Measurements from ENCODE around the gene NCEH1.
"Not testable (repeated sequence)": the region's sequence is repeated elsewhere in the genome, so short reads cannot be mapped to it uniquely, and the experiment has no call there.

NCEH1 gene

DNA sequence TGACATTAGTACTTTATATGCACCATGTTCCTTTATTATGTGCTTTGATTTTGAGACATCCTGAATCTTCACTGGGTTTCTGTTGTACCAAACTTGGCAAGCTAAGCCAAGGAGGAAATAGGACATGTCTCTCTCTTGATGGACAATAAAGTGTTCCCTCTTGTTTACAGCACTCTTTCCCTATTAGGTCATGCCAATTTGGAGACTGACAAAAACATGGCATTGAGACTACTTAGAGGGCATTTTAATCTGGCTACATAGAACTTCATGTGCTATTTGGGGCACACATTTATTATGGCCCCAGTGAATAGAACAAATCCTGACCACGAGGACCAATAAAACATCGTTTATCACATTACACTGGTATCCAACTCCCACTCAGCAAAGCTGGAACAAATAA lies 102.3 kb downstream of the NCEH1 start:
- no peak for DNase-seq

DNA sequence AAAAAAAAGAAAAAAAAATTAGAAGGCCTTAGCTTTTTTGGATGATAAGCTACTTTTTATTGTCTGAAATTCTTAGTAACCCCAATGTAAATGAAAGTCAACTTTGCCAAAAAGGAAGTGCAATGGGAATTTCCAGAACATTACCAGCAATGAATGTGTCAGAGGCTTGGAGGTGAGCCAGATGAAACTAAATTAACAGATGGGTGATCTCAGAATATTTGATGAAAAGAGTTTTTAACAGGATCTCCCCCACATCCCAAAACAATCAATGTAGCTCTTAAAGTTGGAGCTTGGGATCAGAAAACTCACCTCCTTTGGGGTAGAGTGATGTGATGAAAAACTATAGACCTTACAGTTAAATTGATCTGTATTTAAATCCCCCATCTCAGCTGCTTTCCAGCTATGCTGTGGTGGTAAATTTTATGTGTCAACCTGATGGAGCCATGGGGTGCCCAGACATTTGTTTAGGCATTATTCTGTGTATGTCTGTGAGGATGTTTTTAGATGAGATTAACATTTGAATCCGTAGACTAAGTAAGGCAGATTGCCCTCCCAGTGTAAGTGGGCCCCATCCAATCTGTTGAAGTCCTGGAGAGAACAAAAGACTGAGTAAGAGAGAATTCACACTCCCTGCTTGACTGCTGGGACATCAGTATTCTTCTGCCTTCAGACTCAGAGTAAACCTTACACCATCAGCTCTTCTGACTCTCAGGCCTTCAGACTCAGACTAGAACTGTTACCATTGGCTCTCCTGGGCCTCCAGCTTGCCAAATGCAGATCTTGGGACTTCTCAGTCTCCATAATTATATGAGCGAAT lies 103.4 kb downstream of the NCEH1 start:
- no peak for DNase-seq

DNA sequence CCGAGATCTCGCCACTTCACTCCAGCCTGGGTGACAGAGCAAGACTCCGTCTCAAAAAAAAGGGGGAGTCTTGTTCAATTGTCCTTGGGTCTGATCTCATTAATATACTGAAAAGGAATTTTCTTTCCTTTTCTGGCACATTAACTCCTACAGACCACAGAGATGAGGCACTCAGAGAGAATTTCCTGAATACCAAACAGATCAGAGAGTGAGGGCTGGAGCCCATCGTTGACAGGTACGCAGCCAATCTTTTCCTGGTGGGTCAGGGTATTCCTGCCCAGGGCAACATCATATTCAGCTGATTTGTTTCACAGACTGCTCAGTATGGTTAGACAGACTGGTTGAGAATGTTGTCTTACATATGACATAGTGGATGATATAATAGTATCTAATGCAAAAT lies 104.8 kb downstream of the NCEH1 start:
- DNase-seq, result no peak

DNA sequence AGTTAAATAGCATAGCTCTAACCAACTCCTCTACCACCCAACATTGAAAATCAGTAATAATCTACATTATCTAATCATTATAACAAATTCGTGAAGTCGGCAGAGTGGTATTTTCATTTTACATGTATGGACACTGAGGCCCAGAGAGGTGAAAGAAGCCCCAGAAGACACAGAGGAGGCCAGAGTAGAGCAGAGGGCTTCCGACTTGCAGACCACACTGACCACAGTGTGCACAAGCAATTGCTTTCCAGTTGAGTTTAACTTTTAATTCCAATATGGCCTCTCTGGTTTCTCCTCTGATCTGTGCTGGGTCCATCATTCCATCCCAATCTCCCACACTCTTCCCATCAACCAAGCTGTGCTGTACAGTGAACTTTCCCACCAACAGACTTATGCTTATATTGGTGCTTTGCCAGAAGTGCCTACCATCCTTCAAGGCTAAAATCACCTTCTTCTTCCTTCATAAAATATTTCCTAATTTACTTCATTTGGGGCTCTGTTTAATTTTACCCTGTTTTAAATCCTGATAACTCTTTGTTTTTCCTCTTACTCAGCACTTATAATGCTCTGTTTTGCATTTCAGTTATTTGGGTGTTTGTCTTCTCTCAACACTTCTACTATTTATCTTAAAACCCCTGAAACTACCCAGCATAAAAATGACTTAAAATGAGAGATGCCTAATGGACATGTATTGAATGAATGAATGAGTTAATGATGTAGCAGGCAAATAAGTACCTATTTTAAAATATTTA lies 105.8 kb downstream of the NCEH1 start:
- DNase-seq, result no peak

DNA sequence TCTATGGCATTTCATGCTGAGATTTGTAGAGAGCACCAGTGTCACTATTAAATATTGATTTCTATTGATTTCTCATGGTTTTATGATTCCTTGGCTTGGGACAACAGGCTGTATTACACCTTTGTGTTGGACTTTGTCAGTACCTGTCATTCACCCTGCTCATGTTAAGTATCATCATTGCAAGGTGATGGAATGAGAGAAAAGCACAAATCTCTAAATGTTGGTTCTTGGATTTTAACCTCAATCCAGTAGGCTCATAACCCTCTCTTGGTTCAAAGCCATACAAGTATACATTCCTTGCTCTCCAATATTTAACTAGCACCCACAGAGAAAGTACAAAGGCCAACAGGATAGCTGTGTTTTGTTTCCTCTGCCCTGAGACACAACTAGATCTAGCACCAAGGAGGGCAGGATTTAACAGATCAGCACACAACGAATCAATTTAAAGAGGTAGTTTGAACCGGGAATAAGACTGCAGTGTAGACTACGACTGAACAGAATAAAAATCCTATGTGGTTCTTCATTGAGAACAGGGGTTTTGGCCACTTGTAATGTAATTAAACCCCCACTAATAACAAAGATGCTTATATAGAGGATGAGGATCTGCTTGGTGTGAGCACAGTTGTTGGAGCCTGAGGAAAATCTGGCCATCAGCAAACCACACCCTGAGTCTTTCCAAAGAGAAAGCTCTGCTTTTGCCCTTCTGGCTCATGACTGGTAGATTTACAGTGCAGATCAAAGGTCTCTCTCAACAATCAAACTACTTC lies 109.6 kb downstream of the NCEH1 start:
- no peak for DNase-seq

DNA sequence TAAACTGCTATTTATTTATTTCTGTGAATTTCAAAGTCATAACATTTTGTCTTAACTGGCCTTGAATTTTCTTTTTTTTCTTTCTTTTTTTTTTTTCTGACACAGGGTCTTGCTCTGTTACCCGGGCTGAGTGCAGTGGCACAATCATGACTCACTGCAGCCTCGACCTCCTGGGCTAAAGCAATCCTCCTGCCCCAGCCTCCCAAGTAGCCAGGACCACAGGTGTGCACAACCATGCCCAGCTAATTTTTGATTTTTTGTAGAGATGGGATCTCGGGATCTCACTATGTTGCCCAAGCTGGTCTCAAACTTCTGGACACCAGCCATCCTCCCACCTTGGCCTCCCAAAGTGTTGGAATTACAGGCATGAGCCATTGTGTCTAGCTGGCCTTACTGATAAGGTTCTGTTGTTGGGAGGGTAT lies 110.2 kb downstream of the NCEH1 start:
- no peak for DNase-seq

DNA sequence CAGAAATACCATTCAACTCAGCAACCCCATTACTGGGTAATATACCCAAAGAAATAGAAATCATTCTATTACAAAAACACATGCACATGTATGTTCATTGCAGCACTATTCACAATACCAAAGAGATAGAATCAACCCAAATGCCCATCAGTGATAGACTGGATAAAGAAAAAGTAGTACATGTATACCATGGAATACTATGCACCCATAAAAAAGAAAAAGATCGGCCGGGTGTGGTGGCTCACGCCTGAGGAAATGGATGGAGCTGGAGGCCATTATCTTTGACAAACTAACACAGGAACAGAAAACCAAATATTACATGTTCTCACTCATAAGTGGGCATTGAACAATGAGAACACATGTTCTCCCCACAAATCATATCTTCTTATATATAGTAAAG lies 112.0 kb downstream of the NCEH1 start:
- no peak for DNase-seq

DNA sequence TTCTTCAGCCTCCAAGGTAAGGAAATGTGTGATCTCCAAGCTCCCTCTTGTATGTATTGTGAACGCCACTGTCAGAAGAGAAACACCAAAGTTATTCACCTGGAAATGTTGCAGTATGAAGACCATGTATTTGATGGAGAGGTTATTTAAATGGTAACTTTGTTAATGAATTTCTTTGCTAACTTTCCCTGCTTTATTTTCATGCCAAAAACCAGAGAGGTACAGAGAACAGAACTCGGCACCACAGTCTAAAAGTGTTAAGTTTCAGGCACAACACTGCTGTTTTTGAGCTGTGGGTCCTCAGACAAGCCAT lies 114.5 kb downstream of the NCEH1 start:
- DNase-seq, result no peak

DNA sequence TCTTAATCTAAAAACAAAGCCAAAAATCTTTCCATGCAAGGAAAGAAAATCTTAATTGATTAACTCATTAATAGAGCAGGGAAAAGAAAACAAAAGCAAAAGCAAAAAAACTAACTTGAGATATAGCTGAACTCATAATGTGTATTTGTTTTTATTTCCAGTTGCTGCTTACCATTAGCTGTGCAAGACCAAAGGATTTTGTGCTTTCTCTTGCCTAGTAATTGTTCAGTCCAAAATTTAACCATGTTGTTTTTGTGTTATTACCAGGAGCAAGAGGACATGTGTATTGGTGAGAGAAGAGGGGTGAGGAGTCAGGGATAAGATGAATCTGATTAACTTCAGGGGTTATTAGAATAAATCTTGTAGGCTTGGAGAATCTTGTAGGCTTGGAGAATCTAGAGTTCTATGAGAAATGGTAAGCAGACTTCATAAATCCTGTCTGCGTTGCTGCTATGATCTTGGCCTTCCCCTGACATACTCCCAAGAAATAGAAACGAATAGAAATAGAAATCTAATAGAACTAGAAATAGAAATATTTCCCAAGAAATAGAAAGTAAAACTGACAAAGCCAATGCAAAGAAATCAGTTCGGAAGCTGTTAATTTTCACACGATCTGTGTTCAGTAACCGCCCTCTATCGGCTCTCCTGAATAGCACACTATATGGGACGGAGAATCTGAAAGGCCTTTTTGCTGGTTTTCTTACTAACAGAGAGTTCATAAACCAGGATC lies 115.0 kb downstream of the NCEH1 start:
- DNase-seq, result no peak

DNA sequence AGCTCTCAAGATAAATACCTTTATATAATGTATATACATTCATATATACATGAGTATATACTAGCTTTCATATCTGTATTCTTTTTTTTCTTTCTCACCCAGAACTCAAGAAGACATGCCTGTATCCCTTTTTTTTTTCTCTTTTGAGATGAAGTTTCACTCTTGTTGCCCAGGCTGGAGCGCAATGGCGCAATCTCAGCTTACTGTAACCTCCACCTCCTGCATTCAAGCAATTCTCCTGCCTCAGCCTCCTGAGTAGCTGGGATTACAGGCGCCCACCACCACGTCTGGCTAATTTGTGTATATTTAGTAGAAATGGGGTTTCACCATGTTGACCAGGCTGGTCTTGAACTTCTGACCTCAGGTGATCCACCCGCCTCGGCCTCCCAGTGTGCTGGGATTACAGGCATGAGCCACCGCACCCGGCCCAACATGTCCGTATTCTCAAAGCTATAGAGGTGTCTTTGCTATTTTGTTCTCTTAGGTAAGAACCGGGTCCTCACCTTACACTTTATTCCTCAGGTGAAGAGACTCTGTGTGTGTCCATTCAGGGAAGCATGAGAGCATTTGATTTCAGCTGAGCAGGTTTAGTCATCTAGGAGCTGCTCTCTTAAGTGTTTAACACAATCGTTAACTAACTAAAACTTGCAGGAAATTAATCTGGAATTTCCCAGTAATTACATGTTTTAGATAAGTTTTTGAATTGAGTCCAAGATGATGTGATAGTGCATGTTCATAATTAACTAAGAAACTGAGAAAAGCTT lies 115.8 kb downstream of the NCEH1 start:
- not testable (repeated sequence) for DNase-seq

DNA sequence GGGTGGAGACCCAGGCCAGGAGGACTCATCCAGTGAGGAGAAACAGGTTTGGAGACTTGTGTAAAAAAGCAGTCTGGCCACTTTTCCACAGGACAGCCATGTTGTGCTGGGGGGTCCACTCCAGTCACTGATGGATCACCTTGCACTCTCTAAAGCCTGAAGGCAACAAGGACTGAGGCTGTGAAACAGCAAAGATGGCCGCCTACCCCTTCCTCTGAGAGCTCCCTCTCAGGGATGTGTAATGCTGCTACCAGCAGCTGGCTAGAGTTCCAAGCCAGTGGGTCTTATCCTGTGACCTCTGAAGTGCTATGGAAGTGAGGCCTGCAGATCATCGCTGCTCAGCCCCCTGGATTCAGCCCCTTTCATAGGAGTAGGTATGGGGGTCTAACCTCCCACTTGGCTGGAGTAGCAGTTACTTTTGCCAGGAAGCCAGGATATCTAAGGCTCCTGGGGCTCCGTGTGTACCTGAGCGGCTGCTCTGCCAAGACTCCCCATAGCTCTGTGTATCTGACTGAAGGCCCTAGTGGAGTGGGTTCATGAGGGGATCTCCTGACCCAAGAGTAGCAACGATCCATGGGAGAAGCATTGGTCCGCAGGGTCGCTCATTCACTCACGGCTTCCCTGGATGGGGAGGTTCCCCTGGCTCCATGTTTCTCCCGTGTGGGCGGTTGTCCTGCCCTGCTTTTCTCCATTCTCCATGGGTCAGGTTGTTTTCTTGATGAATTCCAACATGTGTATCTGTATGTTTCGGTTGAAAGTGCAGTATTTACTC lies 117.8 kb downstream of the NCEH1 start:
- DNase-seq, result no peak

DNA sequence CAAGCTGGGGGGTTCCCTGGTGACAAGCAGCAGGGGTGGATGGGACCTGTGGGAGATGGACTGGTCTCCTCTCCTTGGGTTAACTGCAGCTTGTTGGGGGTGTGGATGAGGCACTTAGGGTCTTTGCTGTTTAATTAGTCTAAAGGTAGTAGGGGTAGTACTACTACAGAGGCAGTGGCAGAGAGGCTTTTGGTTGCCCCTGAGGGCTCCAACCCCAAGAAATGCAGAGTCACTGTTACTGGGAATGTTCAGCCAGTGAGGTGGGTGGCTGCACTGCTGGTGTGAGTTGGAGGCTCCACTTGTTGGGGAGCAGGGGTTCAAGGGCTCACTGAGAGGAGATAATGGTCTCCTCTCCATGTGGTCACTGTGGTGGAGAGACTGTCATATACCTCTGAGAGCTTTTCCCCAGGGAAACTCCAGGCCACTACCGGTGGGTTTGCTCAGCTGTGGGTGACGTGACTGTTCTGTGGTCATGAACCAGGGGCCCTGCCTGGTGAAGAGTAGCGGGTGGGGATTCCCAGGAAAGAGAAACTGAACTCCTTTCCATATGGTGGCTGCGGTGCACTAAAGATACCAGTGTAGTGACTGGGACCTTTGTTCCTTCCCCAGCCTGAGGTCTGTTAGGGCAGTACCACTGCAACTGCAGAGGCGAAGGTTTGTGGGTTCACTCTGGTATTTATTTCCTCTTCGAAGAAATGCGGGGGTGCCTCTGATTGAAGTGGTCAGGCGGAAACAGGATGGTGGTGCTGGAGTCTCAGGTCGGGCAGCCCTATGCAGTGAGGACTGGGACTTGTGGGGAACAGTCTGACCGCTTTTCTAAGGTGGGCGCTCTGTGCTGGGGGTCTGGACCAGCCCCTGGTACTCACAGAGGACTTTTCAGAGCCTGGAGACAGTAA lies 118.7 kb downstream of the NCEH1 start:
- no peak for DNase-seq

DNA sequence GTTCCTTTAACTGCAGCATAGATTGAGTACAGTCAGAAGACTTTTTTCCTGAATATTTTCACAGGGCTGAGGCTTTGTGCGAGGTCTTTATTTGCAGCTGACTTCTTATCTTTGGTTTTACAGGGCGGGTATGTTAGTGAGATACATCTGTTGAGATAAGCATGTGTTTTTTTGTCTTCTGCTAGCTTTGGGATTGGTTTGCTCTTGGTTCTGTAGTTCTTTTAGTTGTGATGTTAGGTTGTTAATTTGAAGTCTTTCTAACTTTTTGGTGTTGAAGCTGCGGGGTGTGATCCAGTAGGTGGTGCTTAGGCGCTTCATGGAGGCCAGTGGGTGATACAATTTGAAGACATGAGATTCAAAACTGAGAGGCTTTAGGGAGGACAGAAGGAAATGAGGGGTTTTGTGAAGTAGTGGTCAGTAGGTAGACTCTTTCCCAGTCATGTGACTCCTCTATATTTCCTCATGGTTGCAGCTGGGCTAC lies 119.7 kb downstream of the NCEH1 start:
- DNase-seq, result no peak

DNA sequence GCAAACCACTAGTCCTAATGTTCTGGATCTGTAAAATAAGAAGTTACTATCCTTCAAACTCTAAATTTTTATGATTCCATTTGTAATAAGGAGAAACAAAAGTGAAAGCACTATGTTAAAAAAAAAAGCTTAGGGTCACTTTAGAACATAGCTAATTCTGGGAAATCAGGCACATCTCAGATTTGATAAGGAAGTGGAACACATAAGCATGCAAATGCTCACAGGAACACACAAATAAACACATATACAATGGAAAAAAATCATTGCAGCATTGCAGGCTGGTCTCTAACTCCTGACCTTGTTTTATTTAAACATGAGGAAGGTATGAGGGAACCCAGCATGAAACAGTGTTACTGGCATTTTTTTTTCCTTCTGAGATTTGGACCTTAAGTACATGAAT lies 124.4 kb downstream of the NCEH1 start:
- DNase-seq, result no peak

DNA sequence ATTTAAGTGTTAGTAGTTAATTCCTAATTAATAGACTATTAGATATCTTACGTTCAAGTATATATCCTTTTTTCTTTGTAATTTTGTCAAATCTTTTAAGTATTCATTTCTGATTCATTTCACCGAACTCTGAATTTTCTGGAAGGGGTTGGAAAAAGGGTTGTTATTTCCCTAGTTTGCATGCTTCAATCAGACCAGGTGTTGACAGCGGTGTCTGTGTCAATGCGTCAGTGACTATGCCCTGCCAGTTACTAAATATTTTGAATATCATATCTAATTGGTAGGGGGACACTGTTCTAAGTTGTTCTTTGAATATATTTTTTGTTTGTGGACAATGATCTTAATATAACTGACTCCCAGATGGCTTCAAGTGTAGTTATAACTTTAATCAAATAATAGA lies 124.9 kb downstream of the NCEH1 start:
- no peak for DNase-seq

DNA sequence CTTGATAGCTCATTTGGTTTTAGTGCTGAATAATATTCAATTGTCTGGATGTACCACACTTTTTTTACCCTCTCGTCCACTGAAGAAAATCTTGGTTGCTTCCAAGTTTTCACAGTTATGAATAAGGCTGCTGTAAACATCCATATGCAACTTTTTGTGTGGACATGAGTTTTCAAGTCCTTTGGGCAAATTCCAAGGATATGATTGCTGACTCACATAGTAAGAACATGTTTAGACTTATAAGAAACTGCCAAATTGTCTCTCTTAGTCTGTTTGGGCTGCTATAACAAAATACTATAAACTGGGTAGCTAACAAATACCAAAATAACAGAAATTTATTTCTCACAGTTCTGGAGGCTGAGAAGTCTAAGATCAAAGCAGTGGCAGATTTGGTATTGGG lies 128.2 kb downstream of the NCEH1 start:
- DNase-seq, result no peak

DNA sequence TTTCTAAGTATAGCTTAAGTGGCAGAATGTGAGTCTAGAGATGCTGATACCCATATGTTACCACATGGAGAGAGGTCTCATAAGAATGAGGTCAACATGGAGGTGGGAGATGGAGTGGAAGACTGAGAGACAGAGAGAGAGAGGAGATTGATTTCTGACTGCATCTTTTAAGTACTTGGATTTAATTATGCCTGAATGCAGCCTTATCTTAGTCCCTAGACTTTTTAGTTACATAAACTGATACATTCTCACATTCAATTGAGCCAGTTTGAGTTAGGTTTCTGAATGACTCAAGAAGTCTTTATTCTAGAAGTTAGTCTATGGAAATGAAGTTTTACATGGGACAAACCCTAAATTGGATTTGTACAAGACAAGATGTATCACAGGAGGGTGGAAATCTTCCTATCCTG lies 129.1 kb downstream of the NCEH1 start:
- DNase-seq, result peak; percentile 83

DNA sequence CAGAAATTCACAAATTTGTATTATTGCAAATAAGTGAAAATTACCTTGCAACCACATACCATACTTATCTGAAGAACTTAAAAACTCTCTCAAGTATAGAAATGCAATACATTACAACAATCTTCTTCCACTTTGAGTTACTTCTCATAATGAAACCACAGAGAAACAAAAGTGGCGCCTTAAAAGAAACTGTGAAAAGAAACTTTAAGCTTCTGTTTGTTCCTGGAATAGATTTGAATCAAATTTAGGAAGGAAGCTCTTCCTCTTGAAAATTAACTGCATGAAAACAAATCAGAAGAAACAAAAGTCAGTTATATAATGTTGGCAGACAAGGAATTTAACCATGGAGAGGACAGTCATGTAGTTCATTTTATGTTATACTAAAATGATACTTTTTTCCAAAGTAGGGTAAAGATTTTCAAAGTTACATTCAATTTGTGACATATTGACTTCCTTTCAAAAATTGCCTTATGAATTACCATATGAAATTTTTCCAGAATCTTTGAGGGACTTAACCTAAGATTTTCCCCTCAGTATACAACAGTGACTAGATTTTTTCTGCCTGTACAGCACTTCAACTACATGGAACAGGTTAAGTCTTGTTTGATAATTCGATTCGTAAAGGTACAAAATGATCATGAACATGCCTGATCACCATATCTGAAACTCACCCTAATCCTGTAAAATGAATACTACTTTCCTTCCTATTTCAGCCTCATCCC lies 130.0 kb downstream of the NCEH1 start:
- no peak for DNase-seq
